WTC11 (cell line): Measurements from ENCODE around the gene PHKA2.

Experiments used
- ETV6 ChIP-seq: sonication (generic); formaldehyde crosslinking; IDR thresholded peaks from 2 replicates; pipeline ENCODE4 v1.8.1; 2022; ENCODE audit warnings: mild to moderate bottlenecking, missing genetic modification reagents
- NR2C2 ChIP-seq: sonication (generic); formaldehyde crosslinking; IDR thresholded peaks from 2 replicates; pipeline ENCODE4 v1.8.0; 2022; ENCODE audit warnings: mild to moderate bottlenecking, missing genetic modification reagents
- TF ChIP-seq, protein P1 (sequence below): fragments of 250-450 bp; sonication (Bioruptor Pico); IDR thresholded peaks from 2 replicates; pipeline ENCODE4 v1.9.0; 2021; ENCODE audit warnings: mild to moderate bottlenecking, borderline replicate concordance
- TF ChIP-seq, protein P2 (sequence below): fragments of 200-600 bp; IDR thresholded peaks from 2 replicates; pipeline ENCODE4 v1.8.0; 2022; ENCODE audit warnings: antibody characterized with exemption

DNA sequence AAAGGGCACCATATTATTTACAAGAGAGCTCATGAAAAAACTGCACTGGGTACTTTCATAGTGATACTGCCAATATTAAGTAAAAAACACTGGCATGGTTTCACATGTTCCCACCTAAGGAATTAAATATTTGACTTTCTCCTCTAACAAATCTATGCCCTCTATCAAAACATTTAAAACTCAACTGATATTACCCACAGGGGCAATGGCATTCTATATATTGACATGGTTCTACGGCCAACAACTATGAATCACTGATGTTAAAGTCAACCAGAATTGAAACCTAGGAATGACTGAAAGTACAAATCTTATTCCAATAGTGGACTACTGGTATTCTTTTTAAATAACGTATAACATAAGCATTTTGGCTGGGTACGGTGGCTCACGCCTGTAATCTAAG, 28.2 kb downstream of the PHKA2 start:
- TF ChIP-seq NR2C2 (CRISPR knock-in tag): no peak
- TF ChIP-seq, protein P1, sequence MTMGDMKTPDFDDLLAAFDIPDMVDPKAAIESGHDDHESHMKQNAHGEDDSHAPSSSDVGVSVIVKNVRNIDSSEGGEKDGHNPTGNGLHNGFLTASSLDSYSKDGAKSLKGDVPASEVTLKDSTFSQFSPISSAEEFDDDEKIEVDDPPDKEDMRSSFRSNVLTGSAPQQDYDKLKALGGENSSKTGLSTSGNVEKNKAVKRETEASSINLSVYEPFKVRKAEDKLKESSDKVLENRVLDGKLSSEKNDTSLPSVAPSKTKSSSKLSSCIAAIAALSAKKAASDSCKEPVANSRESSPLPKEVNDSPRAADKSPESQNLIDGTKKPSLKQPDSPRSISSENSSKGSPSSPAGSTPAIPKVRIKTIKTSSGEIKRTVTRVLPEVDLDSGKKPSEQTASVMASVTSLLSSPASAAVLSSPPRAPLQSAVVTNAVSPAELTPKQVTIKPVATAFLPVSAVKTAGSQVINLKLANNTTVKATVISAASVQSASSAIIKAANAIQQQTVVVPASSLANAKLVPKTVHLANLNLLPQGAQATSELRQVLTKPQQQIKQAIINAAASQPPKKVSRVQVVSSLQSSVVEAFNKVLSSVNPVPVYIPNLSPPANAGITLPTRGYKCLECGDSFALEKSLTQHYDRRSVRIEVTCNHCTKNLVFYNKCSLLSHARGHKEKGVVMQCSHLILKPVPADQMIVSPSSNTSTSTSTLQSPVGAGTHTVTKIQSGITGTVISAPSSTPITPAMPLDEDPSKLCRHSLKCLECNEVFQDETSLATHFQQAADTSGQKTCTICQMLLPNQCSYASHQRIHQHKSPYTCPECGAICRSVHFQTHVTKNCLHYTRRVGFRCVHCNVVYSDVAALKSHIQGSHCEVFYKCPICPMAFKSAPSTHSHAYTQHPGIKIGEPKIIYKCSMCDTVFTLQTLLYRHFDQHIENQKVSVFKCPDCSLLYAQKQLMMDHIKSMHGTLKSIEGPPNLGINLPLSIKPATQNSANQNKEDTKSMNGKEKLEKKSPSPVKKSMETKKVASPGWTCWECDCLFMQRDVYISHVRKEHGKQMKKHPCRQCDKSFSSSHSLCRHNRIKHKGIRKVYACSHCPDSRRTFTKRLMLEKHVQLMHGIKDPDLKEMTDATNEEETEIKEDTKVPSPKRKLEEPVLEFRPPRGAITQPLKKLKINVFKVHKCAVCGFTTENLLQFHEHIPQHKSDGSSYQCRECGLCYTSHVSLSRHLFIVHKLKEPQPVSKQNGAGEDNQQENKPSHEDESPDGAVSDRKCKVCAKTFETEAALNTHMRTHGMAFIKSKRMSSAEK (CRISPR knock-in tag): no peak
- TF ChIP-seq, protein P2, sequence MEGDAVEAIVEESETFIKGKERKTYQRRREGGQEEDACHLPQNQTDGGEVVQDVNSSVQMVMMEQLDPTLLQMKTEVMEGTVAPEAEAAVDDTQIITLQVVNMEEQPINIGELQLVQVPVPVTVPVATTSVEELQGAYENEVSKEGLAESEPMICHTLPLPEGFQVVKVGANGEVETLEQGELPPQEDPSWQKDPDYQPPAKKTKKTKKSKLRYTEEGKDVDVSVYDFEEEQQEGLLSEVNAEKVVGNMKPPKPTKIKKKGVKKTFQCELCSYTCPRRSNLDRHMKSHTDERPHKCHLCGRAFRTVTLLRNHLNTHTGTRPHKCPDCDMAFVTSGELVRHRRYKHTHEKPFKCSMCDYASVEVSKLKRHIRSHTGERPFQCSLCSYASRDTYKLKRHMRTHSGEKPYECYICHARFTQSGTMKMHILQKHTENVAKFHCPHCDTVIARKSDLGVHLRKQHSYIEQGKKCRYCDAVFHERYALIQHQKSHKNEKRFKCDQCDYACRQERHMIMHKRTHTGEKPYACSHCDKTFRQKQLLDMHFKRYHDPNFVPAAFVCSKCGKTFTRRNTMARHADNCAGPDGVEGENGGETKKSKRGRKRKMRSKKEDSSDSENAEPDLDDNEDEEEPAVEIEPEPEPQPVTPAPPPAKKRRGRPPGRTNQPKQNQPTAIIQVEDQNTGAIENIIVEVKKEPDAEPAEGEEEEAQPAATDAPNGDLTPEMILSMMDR: no peak
- TF ChIP-seq ETV6 (CRISPR knock-in tag): no peak
